HepG2 (cell line): Measurements from ENCODE around the gene BBC3. TPM values are rescaled to one million over a fixed set of nuclear protein-coding genes. Genes with fewer than 3 reads are reported as not detected.

Experiments used
- DMAP1 ChIP-seq: IDR thresholded peaks from 2 replicates; pipeline ENCODE4 v1.6.1; 2016
- ELF3 ChIP-seq: IDR thresholded peaks from 2 replicates; pipeline ENCODE4 v1.6.1; 2016; ENCODE audit warnings: missing genetic modification reagents, missing compliant biosample characterization
- ESRRA ChIP-seq: sonication (generic); formaldehyde crosslinking; IDR thresholded peaks from 2 replicates; pipeline ENCODE4 v1.5.1; 2020; ENCODE audit warnings: mild to moderate bottlenecking, low read depth, missing genetic modification reagents
- GTF3A ChIP-seq: sonication (generic); formaldehyde crosslinking; conservative IDR thresholded peaks from 2 replicates; pipeline ENCODE4 v1.4.0; 2020; ENCODE audit warnings: mild to moderate bottlenecking, missing genetic modification reagents
- KMT2B ChIP-seq: IDR thresholded peaks from 2 replicates; pipeline ENCODE4 v1.6.1; 2016; ENCODE audit warnings: missing genetic modification reagents, missing compliant biosample characterization
- MAFF ChIP-seq: IDR thresholded peaks from 2 replicates; pipeline ENCODE4 v1.6.1; 2011; ENCODE audit warnings: low read depth, low read length, improper control_type of control experiment
- NRL ChIP-seq: sonication (generic); formaldehyde crosslinking; IDR thresholded peaks from 2 replicates; pipeline ENCODE4 v1.5.0; 2020; ENCODE audit warnings: missing genetic modification reagents, mild to moderate bottlenecking, moderate library complexity, borderline replicate concordance
- RERE ChIP-seq: IDR thresholded peaks from 2 replicates; pipeline ENCODE4 v1.6.1; 2016; ENCODE audit warnings: low read depth, missing genetic modification reagents, missing compliant biosample characterization
- TBX2 ChIP-seq: sonication (generic); formaldehyde crosslinking; IDR thresholded peaks from 2 replicates; pipeline ENCODE4 v1.5.0; 2020; ENCODE audit warnings: missing genetic modification reagents, mild to moderate bottlenecking, borderline replicate concordance
- U2AF2 ChIP-seq: fragments of 200-400 bp; formaldehyde crosslinking; IDR thresholded peaks from 2 replicates; pipeline ENCODE4 v1.6.1; 2017; ENCODE audit warnings: low read depth, mild to moderate bottlenecking, low read length
- ZBTB39 ChIP-seq: sonication (generic); formaldehyde crosslinking; IDR thresholded peaks from 2 replicates; pipeline ENCODE4 v1.5.0; 2020; ENCODE audit warnings: missing genetic modification reagents
- ZNF274 ChIP-seq: sonication (generic); formaldehyde crosslinking; IDR thresholded peaks from 2 replicates; pipeline ENCODE4 v1.5.1; 2020; ENCODE audit warnings: mild to moderate bottlenecking, missing genetic modification reagents
- ZNF503 ChIP-seq: sonication (generic); formaldehyde crosslinking; IDR thresholded peaks from 2 replicates; pipeline ENCODE4 v1.4.0; 2020; ENCODE audit warnings: missing genetic modification reagents
- ZNF678 ChIP-seq: sonication (generic); formaldehyde crosslinking; IDR thresholded peaks from 2 replicates; pipeline ENCODE4 v1.4.0; 2020; ENCODE audit warnings: mild to moderate bottlenecking, missing genetic modification reagents
- ZNF691 ChIP-seq: sonication (generic); formaldehyde crosslinking; IDR thresholded peaks from 2 replicates; pipeline ENCODE4 v1.4.0; 2020; ENCODE audit warnings: missing genetic modification reagents, low read depth, mild to moderate bottlenecking, borderline replicate concordance
- ZNF7 ChIP-seq: IDR thresholded peaks from 2 replicates; pipeline ENCODE4 v1.6.1; 2016; ENCODE audit warnings: missing biosample characterization, missing genetic modification reagents
- polyA plus RNA-seq, 8 experiments: library from polyadenylated mRNA; depleted of rRNA in 3 of 8; stranded (reverse) in 7 of 8; unstranded in 1 of 8; fragments of >200 nt; fragmentation: Illumina TruSeq in 4 of 8; extraction: Trizol in 4 of 8; gene quantifications; 2 replicates each; pipeline versions ENCODE4 v1.2.1 to v1.2.3, GENCODE V29; 2011 to 2016; ENCODE audit warnings: low read depth in 4 of 8, missing spikeins in 1 of 8, mixed read lengths in 1 of 8; ENCODE audit not compliant: insufficient read depth in 1 of 8
- total RNA-seq, 5 experiments: library from RNA; depleted of rRNA; stranded (reverse); fragments of >200 nt; fragmentation: Illumina TruSeq; extraction: Trizol; gene quantifications; 2 replicates each; pipeline ENCODE4 v1.2.3, GENCODE V29; 2016; ENCODE audit warnings: low read depth in 1 of 5
- TF ChIP-seq, protein P1 (sequence below): IDR thresholded peaks from 2 replicates; pipeline ENCODE4 v1.6.1; 2012; ENCODE audit warnings: inconsistent platforms
- TF ChIP-seq, protein P2 (sequence below): sonication (generic); formaldehyde crosslinking; IDR thresholded peaks from 2 replicates; pipeline ENCODE4 v1.4.0; 2020; ENCODE audit warnings: missing genetic modification reagents, borderline replicate concordance

The BBC3 gene
- total and polyA plus RNA-seq, 2 of the 13 experiments (the other 11 are each of a cell fraction or from before 2014, with no cell fraction given), result 6.1 to 8.8 TPM

GRCh38 chr19:47257411-47258169, 26.6 kb upstream of the BBC3 start (continued):
- TF ChIP-seq RERE (CRISPR knock-in tag) (no peak), ZNF691 (peak; percentile 15; the same call in 1 of the 2 replicates), ELF3 (CRISPR knock-in tag) (no peak), U2AF2 (no peak), ZNF7 (no peak), KMT2B (CRISPR knock-in tag) (no peak), ZNF678 (no peak), DMAP1 (CRISPR knock-in tag) (peak; percentile 44; the same call in 1 of the 2 replicates), ZNF503 (CRISPR knock-in tag) (0 out of 2 replicates have a peak, but pooled peaks have one; percentile 22), TBX2 (peak; percentile 25; the same call in 1 of the 2 replicates), ZNF274 (CRISPR knock-in tag) (no peak), ZBTB39 (CRISPR knock-in tag) (no peak), MAFF (no peak), NRL (CRISPR knock-in tag) (no peak), GTF3A (CRISPR knock-in tag) (0 out of 2 replicates have a peak, but pooled peaks have one; percentile 53), ESRRA (CRISPR knock-in tag) (no peak)
- TF ChIP-seq, protein P1, sequence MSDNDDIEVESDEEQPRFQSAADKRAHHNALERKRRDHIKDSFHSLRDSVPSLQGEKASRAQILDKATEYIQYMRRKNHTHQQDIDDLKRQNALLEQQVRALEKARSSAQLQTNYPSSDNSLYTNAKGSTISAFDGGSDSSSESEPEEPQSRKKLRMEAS, result peak; percentile 57
- TF ChIP-seq, protein P2, sequence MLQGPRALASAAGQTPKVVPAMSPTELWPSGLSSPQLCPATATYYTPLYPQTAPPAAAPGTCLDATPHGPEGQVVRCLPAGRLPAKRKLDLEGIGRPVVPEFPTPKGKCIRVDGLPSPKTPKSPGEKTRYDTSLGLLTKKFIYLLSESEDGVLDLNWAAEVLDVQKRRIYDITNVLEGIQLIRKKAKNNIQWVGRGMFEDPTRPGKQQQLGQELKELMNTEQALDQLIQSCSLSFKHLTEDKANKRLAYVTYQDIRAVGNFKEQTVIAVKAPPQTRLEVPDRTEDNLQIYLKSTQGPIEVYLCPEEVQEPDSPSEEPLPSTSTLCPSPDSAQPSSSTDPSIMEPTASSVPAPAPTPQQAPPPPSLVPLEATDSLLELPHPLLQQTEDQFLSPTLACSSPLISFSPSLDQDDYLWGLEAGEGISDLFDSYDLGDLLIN, result no peak
